ENCODE measurements around the gene RAP1A. TPM values are rescaled to one million over a fixed set of nuclear protein-coding genes. Genes with fewer than 3 reads are reported as not detected.

The RAP1A gene
- total and polyA plus RNA-seq, 2 donors (not counting 3 experiments of a cell fraction or from before 2014, with no cell fraction given), result 17.8 to 56.4 TPM

DNA sequence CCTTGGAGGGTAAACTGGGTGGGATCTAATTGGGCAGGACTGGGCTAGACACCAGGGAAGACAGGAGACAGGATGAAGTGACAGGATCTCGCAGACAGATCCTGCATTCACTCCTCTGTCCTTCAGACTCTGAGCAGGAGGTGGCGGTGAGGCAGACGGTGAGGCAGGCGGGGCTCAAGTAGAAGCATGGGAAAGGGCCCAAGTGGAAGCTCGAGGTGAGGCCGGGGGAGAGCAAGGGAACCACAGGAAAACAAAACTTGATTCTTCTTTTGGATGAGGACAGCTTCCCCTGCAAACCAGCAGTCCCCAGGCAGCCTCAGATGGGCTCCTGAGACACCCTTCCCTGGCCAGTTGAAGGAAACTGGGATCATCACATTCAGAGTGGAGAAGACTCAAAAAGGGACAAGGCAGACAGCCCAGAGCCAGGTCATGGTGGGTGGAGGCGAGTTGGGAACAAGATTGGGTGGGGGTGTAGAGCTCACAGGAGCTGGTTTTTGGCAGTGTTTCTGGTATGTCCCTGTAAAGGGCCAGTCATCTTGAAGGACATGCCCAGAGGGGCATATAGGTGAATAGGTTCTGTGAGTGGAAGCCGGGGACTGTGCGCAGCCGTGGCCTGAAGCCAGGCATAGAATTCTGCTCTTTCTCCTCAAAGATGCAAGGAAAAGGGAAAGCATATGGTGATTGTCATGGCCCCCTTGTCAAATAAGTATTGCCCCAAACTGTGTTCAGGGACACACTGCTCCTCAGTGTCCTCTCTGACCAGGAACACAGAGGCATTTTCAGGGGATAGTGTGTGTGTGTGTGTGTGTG is 101.6 kb downstream of the RAP1A start:
- no peaks in the 10 kb centered on the region for H3K79me2 ChIP-seq (ENCODE audit: control insufficient read depth, insufficient read depth, low read length)
- H3K27me3 ChIP-seq (ENCODE audit: control insufficient read depth in 2 of 2, insufficient read depth in 2 of 2, low read length in 2 of 2), result no peaks in the 10 kb centered on the region
- H3K9me3 ChIP-seq (replicated peaks; ENCODE audit: control insufficient read depth, insufficient read depth, low read length), result no peaks in the 10 kb centered on the region
- no peaks in the 10 kb centered on the region for H3K9me1 ChIP-seq (replicated peaks; ENCODE audit: control insufficient read depth, extremely low read depth, insufficient read depth, low read length)
- H3K27ac ChIP-seq (ENCODE audit: insufficient read depth, low read depth, low read length), result no peak overlapping the region
- TF ChIP-seq GATA2 (IDR thresholded peaks at IDR 0.05; ENCODE audit: insufficient read depth, insufficient read length, low read depth, low read length) (no peak), JUN (IDR thresholded peaks at IDR 0.05; ENCODE audit: borderline replicate concordance, insufficient read depth, insufficient read length, low read depth) (no peak), POLR2AphosphoS5 (IDR thresholded peaks at IDR 0.05; ENCODE audit: insufficient read depth, low read depth, low read length) (no peak), CTCF (IDR thresholded peaks at IDR 0.05; ENCODE audit: extremely low read depth in 1 of 2, insufficient read depth in 1 of 2, low read depth in 1 of 2, low read length in 2 of 2) (no peak), FOS (IDR thresholded peaks at IDR 0.05; ENCODE audit: borderline replicate concordance, insufficient read depth, low read length) (no peak), EZH2 (IDR thresholded peaks at IDR 0.05; ENCODE audit: borderline replicate concordance, low read depth, low read length, severe bottlenecking) (no peak), MYC (IDR thresholded peaks at IDR 0.05; ENCODE audit: low read depth, low read length) (no peak)
- TF ChIP-seq, protein P1, sequence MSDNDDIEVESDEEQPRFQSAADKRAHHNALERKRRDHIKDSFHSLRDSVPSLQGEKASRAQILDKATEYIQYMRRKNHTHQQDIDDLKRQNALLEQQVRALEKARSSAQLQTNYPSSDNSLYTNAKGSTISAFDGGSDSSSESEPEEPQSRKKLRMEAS (IDR thresholded peaks at IDR 0.05; ENCODE audit: insufficient read depth, insufficient read length), result no peak
- no peak overlapping the region for H3K4me2 ChIP-seq (ENCODE audit: insufficient read depth, low read length)
- no peak overlapping the region for H2AFZ ChIP-seq (ENCODE audit: low read depth, low read length)
- dilution Hi-C loops (cut with MboI; ENCODE audit: extremely low pct_ligation_motif_present, low sequenced_read_pairs) (no loop called here), intact Hi-C loops (cut with micrococcal nuclease) (loop anchor here (1.0 kb wide), 1 partner anchor 18 kb away; the partner anchor contains the start of gene INKA2)
- no peak for FAIRE-seq
- POLR2A ChIA-PET, result interaction anchor here (1.6 kb wide), 1 partner anchor 12 kb away, joined by 3 read pairs; no protein-coding TSS in a partner anchor
- H3K36me3 ChIP-seq (ENCODE audit: control insufficient read depth in 2 of 2, extremely low read depth in 1 of 2, insufficient read depth in 2 of 2, low read length in 2 of 2), result no peaks in the 10 kb centered on the region
- CTCF ChIA-PET, result interaction anchor here (0.7 to 1.3 kb wide), 6 partner anchors 9 to 41 kb away, joined by 3 to 5 read pairs (median 3); partner anchors contain the start of gene INKA2
- no peak overlapping the region for H3K9ac ChIP-seq (replicated peaks; ENCODE audit: extremely low read depth, insufficient read depth, low read length)
- peaks cover 8% of the 10 kb centered on the region for H3K4me1 ChIP-seq (ENCODE audit: control insufficient read depth, extremely low read depth, insufficient read depth, low read length)
- no peaks in the 10 kb centered on the region for H4K20me1 ChIP-seq (replicated peaks; ENCODE audit: control insufficient read depth, extremely low read depth, insufficient read depth, low read length)
- DNase-seq (ENCODE audit: low read depth, low spot score), result no peak
- BruUV-seq (replicated peaks), result no TSS peak
- H3K4me3 ChIP-seq (replicated peaks in 1 of 3; ENCODE audit: insufficient read depth in 1 of 3, low read depth in 1 of 3, low read length in 3 of 3), result no peak overlapping the region
